Testis (tissue), 2 donors: ENCODE measurements around the gene SH2D5.

ENCODE experiments used
- POLR2A ChIP-seq: fragments of 450-650 bp; IDR thresholded peaks from one replicate; pipeline ENCODE4 v1.6.1; 2017; ENCODE audit warnings: antibody characterized with exemption, mild to moderate bottlenecking, moderate library complexity
- TF ChIP-seq, protein P1 (sequence below), 3 experiments: fragments of 450-650 bp in 2 of 3; fragments of 200-600 bp in 1 of 3; sonication (generic) in 1 of 3; IDR thresholded peaks; one replicate each; pipeline ENCODE4 v1.5.1; 2016 to 2019; ENCODE audit warnings: antibody characterized with exemption in 3 of 3, mild to moderate bottlenecking in 2 of 3, moderate library complexity in 1 of 3

DNA sequence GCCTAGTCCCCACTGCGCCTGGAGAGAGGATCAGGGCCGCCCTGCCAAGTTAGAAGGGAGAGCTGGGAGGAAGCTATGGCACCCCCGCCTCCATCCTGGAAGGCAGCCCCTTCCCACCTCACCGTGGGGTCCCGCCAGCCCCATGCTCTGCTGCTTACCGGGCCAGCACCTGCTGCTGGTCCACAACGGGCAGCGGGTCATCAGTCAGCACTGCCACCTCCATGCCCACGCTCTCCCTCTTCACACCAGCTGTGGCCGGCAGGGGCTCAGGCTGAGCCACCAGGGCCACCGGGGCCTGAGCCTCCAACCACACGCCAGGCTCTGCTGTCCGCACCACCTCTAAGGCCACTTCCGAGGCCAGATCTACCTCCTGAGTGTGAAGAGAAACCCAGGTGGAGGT, 47.9 kb downstream of the SH2D5 start:
- TF ChIP-seq, protein P1, sequence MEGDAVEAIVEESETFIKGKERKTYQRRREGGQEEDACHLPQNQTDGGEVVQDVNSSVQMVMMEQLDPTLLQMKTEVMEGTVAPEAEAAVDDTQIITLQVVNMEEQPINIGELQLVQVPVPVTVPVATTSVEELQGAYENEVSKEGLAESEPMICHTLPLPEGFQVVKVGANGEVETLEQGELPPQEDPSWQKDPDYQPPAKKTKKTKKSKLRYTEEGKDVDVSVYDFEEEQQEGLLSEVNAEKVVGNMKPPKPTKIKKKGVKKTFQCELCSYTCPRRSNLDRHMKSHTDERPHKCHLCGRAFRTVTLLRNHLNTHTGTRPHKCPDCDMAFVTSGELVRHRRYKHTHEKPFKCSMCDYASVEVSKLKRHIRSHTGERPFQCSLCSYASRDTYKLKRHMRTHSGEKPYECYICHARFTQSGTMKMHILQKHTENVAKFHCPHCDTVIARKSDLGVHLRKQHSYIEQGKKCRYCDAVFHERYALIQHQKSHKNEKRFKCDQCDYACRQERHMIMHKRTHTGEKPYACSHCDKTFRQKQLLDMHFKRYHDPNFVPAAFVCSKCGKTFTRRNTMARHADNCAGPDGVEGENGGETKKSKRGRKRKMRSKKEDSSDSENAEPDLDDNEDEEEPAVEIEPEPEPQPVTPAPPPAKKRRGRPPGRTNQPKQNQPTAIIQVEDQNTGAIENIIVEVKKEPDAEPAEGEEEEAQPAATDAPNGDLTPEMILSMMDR (IDR thresholded peaks at IDR 0.05), result no peak
- TF ChIP-seq POLR2A, result no peak
